B cell (primary cell): Measurements from ENCODE around the gene MYF5. TPM values are rescaled to one million over a fixed set of nuclear protein-coding genes. Genes with fewer than 3 reads are reported as not detected.

Experiments
- ATAC-seq: fragments of 200-7000 bp; cut with Tn5 transposase; one replicate; pipeline ENCODE4 v1.10.0; 2021; ENCODE audit warnings: low read depth, mild to moderate bottlenecking, moderate number of reproducible peaks, moderate library complexity
- CTCF ChIA-PET: fragments of 350-600 bp; sonication (Branson Sonifier 250); formaldehyde crosslinking; loops from one replicate; lab custom pipeline; 2021; ENCODE audit warnings: antibody characterized with exemption, inconsistent platforms; lab: Charles Lee
- POLR2A ChIA-PET: fragments of 350-600 bp; sonication (Branson Sonifier 250); formaldehyde crosslinking; loops from one replicate; lab custom pipeline; 2021; ENCODE audit warnings: antibody characterized with exemption; lab: Charles Lee
- DNase-seq: peaks from one replicate; pipeline ENCODE4 v3.0.0; 2013
- H2AFZ ChIP-seq: 2 replicates; pipeline ENCODE4 v1.6.1; 2012; ENCODE audit warnings: mild to moderate bottlenecking, low read depth, low read length; ENCODE audit not compliant: insufficient read depth, poor library complexity, severe bottlenecking
- H3K27ac ChIP-seq, 2 donors: 1 replicate in 1 of 2; 2 replicates in 1 of 2; pipeline ENCODE4 v1.5.1; 2012 to 2013; ENCODE audit warnings: low read length in 2 of 2, mild to moderate bottlenecking in 2 of 2, moderate library complexity in 1 of 2
- H3K27me3 ChIP-seq, 4 experiments: fragments of 200-600 bp in 1 of 4; sonication (generic) in 1 of 4; replicated peaks in 1 of 4; 1 replicate in 2 of 4; 2 replicates in 2 of 4; pipeline versions ENCODE4 v1.6.1 to v1.7.0; 2013 to 2016; ENCODE audit warnings: low read length in 3 of 4, mild to moderate bottlenecking in 2 of 4, mixed read lengths in 1 of 4, moderate library complexity in 1 of 4; ENCODE audit not compliant: insufficient read depth in 4 of 4, control insufficient read depth in 3 of 4; ENCODE audit errors: control extremely low read depth in 1 of 4
- H3K36me3 ChIP-seq, 2 experiments: replicated peaks in 1 of 2; 1 replicate in 1 of 2; 2 replicates in 1 of 2; pipeline versions ENCODE4 v1.6.1 to v1.7.1; 2013; ENCODE audit warnings: low read length in 1 of 2; ENCODE audit not compliant: insufficient read depth in 2 of 2, control insufficient read depth in 1 of 2; ENCODE audit errors: control extremely low read depth in 1 of 2, extremely low read depth in 1 of 2
- H3K4me1 ChIP-seq, 2 donors: fragments of 200-600 bp in 1 of 2; sonication (generic) in 1 of 2; 1 replicate in 1 of 2; 2 replicates in 1 of 2; pipeline versions ENCODE4 v1.5.1 to v1.6.1; 2013 to 2017; ENCODE audit warnings: low read length in 2 of 2; ENCODE audit not compliant: control insufficient read depth in 2 of 2, insufficient read depth in 2 of 2
- H3K4me2 ChIP-seq: replicated peaks from 2 replicates; pipeline ENCODE3; 2012; ENCODE audit warnings: mild to moderate bottlenecking, low read depth, low read length; ENCODE audit not compliant: poor library complexity, severe bottlenecking
- H3K4me3 ChIP-seq, 5 experiments: fragments of 200-600 bp in 1 of 5; sonication (generic) in 1 of 5; 1 replicate in 3 of 5; 2 replicates in 2 of 5; pipeline versions ENCODE4 v1.5.1 to v1.7.0; 2011 to 2016; ENCODE audit warnings: low read length in 4 of 5, mild to moderate bottlenecking in 4 of 5, low read depth in 2 of 5, control low read depth in 1 of 5, moderate library complexity in 1 of 5; ENCODE audit not compliant: insufficient read depth in 1 of 5; ENCODE audit errors: control extremely low read depth in 1 of 5, extremely low read depth in 1 of 5
- H3K79me2 ChIP-seq: fragments of 200-600 bp; sonication (generic); one replicate; pipeline ENCODE4 v1.6.0; 2016; ENCODE audit warnings: low read length; ENCODE audit not compliant: control insufficient read depth, insufficient read depth
- H3K9ac ChIP-seq: fragments of 200-600 bp; sonication (generic); 2 replicates; pipeline ENCODE4 v1.6.1; 2017; ENCODE audit warnings: mild to moderate bottlenecking, low read length, moderate library complexity
- H3K9me3 ChIP-seq, 3 donors: one replicate each; pipeline versions ENCODE4 v1.6.1 to v1.7.1; 2013; ENCODE audit warnings: low read length in 2 of 3; ENCODE audit not compliant: control insufficient read depth in 2 of 3, insufficient read depth in 1 of 3; ENCODE audit errors: control extremely low read depth in 1 of 3
- H4K20me1 ChIP-seq: 2 replicates; pipeline ENCODE4 v1.6.0; 2012; ENCODE audit warnings: mild to moderate bottlenecking, low read length; ENCODE audit not compliant: insufficient read depth, control insufficient read depth, poor library complexity, severe bottlenecking
- H3K27ac Mint-ChIP-seq: one replicate; pipeline ENCODE4 v1.8.0; 2021; ENCODE audit warnings: mixed read lengths
- H3K27me3 Mint-ChIP-seq: one replicate; pipeline ENCODE4 v1.8.0; 2021; ENCODE audit warnings: mixed read lengths
- H3K4me1 Mint-ChIP-seq: one replicate; pipeline ENCODE4 v1.8.0; 2021; ENCODE audit warnings: mixed read lengths
- H3K4me3 Mint-ChIP-seq: one replicate; pipeline ENCODE4 v1.8.0; 2021; ENCODE audit warnings: mixed read lengths
- H3K9me3 Mint-ChIP-seq: one replicate; pipeline ENCODE4 v1.8.0; 2022; ENCODE audit warnings: mixed read lengths; ENCODE audit not compliant: insufficient read depth
- CTCF ChIP-seq: fragments of 200-600 bp; IDR thresholded peaks from one replicate; pipeline ENCODE4 v1.8.0; 2022; ENCODE audit warnings: antibody characterized with exemption, mild to moderate bottlenecking
- EZH2 ChIP-seq: IDR thresholded peaks from 2 replicates; pipeline ENCODE4 v1.6.1; 2012; ENCODE audit warnings: borderline replicate concordance, low read depth, mild to moderate bottlenecking, moderate library complexity, low read length; ENCODE audit not compliant: insufficient read depth, poor library complexity, severe bottlenecking
- WGBS: methylation state at CpG from one replicate; pipeline ENCODE4 v1.1.5; 2013; ENCODE audit warnings: missing lambda C conversion rate; ENCODE audit not compliant: insufficient coverage; 5-methylcytosine and 5-hydroxymethylcytosine counted together
- intact Hi-C: fragments of 100-400 bp; cut with micrococcal nuclease; formaldehyde crosslinking; loops from one replicate; pipeline ENCODE4 v1.10.0; 2022
- polyA plus RNA-seq: library from polyadenylated mRNA; depleted of rRNA; stranded (reverse); fragments of >200 nt; gene quantifications from 2 replicates; pipeline ENCODE4 v1.2.3, GENCODE V29; 2012
- total RNA-seq, 2 donors: library from RNA; stranded (reverse); fragments of 120-200 nt in 1 of 2; gene quantifications; 1 replicate in 1 of 2; 2 replicates in 1 of 2; pipeline versions ENCODE4 v1.2.3 to v1.2.4, GENCODE V29; 2013 to 2022

The MYF5 gene
- total and polyA plus RNA-seq, 2 donors (not counting 1 experiment from before 2014, with no cell fraction given) = not detected

GRCh38 chr12:80766210-80766609 is 49.5 kb downstream of the MYF5 start:
- Histone ChIP-seq H3K4me3 (no peak overlapping the region), H3K79me2 (no peaks in the 10 kb centered on the region), H3K27me3 (no peaks in the 10 kb centered on the region), H3K9ac (no peak overlapping the region), H3K36me3 (no peaks in the 10 kb centered on the region), H3K9me3 (no peaks in the 10 kb centered on the region), H3K4me1 (no peaks in the 10 kb centered on the region), H4K20me1 (no peaks in the 10 kb centered on the region), H3K4me2 (no peak overlapping the region), H3K27ac (no peak overlapping the region), H2AFZ (no peak overlapping the region)
- Mint-ChIP-seq H3K4me1 (peaks cover 5% of the 10 kb centered on the region), H3K4me3 (no peak overlapping the region), H3K27me3 (no peaks in the 10 kb centered on the region), H3K9me3 (no peaks in the 10 kb centered on the region), H3K27ac (no peak overlapping the region)
- intact Hi-C loops = no loop called here
- no peak for DNase-seq
- no peak for TF ChIP-seq EZH2
- no peak for TF ChIP-seq CTCF
- no peak for ATAC-seq
- ChIA-PET CTCF (no interaction called here), POLR2A (no interaction called here)
- WGBS = 92% methylated on average over 1 of the region's 1 CpG

- ATAC-seq (no peak), DNase-seq (no peak)
- no peak overlapping the region for H3K27ac ChIP-seq
- H3K9me3 ChIP-seq = no peaks in the 10 kb centered on the region
- Mint-ChIP-seq H3K27me3 (no peaks in the 10 kb centered on the region), H3K4me3 (no peak overlapping the region), H3K27ac (no peak overlapping the region), H3K4me1 (peaks cover 5% of the 10 kb centered on the region), H3K9me3 (no peaks in the 10 kb centered on the region)
- H3K36me3 ChIP-seq = no peaks in the 10 kb centered on the region
- H3K4me2 ChIP-seq = no peak overlapping the region
- WGBS = no CpG with 5 or more reads among the region's 2 CpGs
- no peaks in the 10 kb centered on the region for H3K4me1 ChIP-seq
- H3K4me3 ChIP-seq = no peak overlapping the region
- no peak overlapping the region for H2AFZ ChIP-seq
- no peak overlapping the region for H3K9ac ChIP-seq
- TF ChIP-seq EZH2 = no peak
- no peak for TF ChIP-seq CTCF
- H3K79me2 ChIP-seq = no peaks in the 10 kb centered on the region
- no peaks in the 10 kb centered on the region for H4K20me1 ChIP-seq
- POLR2A ChIA-PET = no interaction called here
- intact Hi-C loops = no loop called here
- no peaks in the 10 kb centered on the region for H3K27me3 ChIP-seq
- CTCF ChIA-PET = no interaction called here
These were observed 50.2 kb downstream of the MYF5 start for GRCh38 chr12:80766897-80767296.

Other genes starting within 250 kb of the MYF5 start
- gene MYF6, start 9.3 kb upstream of the MYF5 start, total RNA-seq = not detected in 2 replicates
- gene MYF6, start 9.3 kb upstream of the MYF5 start, polyA plus RNA-seq = not detected in 2 replicates
- gene LIN7A, start 221.0 kb downstream of the MYF5 start, total RNA-seq = not detected in 2 replicates
- gene LIN7A, start 221.0 kb downstream of the MYF5 start, polyA plus RNA-seq = 0.10 TPM in 1 of 2 replicates, not detected in the other